ENCODE results near the gene KDELR1. TPM values are rescaled to one million over a fixed set of nuclear protein-coding genes. Genes with fewer than 3 reads are reported as not detected.

KDELR1 gene
- total RNA-seq, 1 donor from 2014 or later = 213 TPM

GRCh38 chr19:48333467-48334384, 57.6 kb downstream of the KDELR1 start:
- TF ChIP-seq, protein P1, sequence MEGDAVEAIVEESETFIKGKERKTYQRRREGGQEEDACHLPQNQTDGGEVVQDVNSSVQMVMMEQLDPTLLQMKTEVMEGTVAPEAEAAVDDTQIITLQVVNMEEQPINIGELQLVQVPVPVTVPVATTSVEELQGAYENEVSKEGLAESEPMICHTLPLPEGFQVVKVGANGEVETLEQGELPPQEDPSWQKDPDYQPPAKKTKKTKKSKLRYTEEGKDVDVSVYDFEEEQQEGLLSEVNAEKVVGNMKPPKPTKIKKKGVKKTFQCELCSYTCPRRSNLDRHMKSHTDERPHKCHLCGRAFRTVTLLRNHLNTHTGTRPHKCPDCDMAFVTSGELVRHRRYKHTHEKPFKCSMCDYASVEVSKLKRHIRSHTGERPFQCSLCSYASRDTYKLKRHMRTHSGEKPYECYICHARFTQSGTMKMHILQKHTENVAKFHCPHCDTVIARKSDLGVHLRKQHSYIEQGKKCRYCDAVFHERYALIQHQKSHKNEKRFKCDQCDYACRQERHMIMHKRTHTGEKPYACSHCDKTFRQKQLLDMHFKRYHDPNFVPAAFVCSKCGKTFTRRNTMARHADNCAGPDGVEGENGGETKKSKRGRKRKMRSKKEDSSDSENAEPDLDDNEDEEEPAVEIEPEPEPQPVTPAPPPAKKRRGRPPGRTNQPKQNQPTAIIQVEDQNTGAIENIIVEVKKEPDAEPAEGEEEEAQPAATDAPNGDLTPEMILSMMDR (IDR thresholded peaks at IDR 0.05; ENCODE audit: partially characterized antibody, unreplicated experiment) = peak; percentile 77
- H3K27ac Mint-ChIP-seq (ENCODE audit: unreplicated experiment) = peak overlapping the region; percentile 96
- peaks cover 7% of the 10 kb centered on the region for H3K27me3 Mint-ChIP-seq (ENCODE audit: unreplicated experiment)
- no peaks in the 10 kb centered on the region for H3K36me3 Mint-ChIP-seq (ENCODE audit: unreplicated experiment)
- H3K4me1 Mint-ChIP-seq (ENCODE audit: low read depth, unreplicated experiment) = peaks cover 22% of the 10 kb centered on the region
- H3K9me3 Mint-ChIP-seq (ENCODE audit: unreplicated experiment) = peaks cover 14% of the 10 kb centered on the region
- peak; percentile 82 for DNase-seq
- H3K4me3 Mint-ChIP-seq (ENCODE audit: unreplicated experiment) = peak overlapping the region; percentile 85

GRCh38 chr19:48332662-48333466, 58.5 kb downstream of the KDELR1 start:
- peaks cover 16% of the 10 kb centered on the region for H3K9me3 Mint-ChIP-seq (ENCODE audit: unreplicated experiment)
- TF ChIP-seq, protein P1 (IDR thresholded peaks at IDR 0.05; ENCODE audit: partially characterized antibody, unreplicated experiment) = no peak
- peaks cover 16% of the 10 kb centered on the region for H3K4me1 Mint-ChIP-seq (ENCODE audit: low read depth, unreplicated experiment)
- H3K36me3 Mint-ChIP-seq (ENCODE audit: unreplicated experiment) = no peaks in the 10 kb centered on the region
- peak; percentile 74 for DNase-seq
- peak overlapping the region; percentile 85 for H3K4me3 Mint-ChIP-seq (ENCODE audit: unreplicated experiment)
- H3K27me3 Mint-ChIP-seq (ENCODE audit: unreplicated experiment) = peaks cover 5% of the 10 kb centered on the region
- peak overlapping the region; percentile 96 for H3K27ac Mint-ChIP-seq (ENCODE audit: unreplicated experiment)

Other genes with a start within 250 kb of the KDELR1 start
- 16.9 TPM for gene LIG1, start 221.2 kb downstream of the KDELR1 start, total RNA-seq (ENCODE audit: unreplicated experiment)
- gene ZSWIM9, start 220.9 kb downstream of the KDELR1 start, total RNA-seq (ENCODE audit: unreplicated experiment) = 6.7 TPM
- 41.9 TPM for gene CARD8, start 135.6 kb downstream of the KDELR1 start, total RNA-seq (ENCODE audit: unreplicated experiment)
- 3.7 TPM for gene ZNF114, start 121.5 kb downstream of the KDELR1 start, total RNA-seq (ENCODE audit: unreplicated experiment)
- gene EMP3, start 66.0 kb downstream of the KDELR1 start, total RNA-seq (ENCODE audit: unreplicated experiment) = 6.5 TPM
- 11.9 TPM for gene TMEM143, start 27.6 kb downstream of the KDELR1 start, total RNA-seq (ENCODE audit: unreplicated experiment)
- gene SYNGR4, start 27.2 kb downstream of the KDELR1 start, total RNA-seq (ENCODE audit: unreplicated experiment) = not detected
- gene GRIN2D, start 2.1 kb upstream of the KDELR1 start, total RNA-seq (ENCODE audit: unreplicated experiment) = 21.7 TPM
- gene GRWD1, start 54.4 kb upstream of the KDELR1 start, total RNA-seq (ENCODE audit: unreplicated experiment) = 25.0 TPM
- 1.0 TPM for gene KCNJ14, start 64.0 kb upstream of the KDELR1 start, total RNA-seq (ENCODE audit: unreplicated experiment)
- gene CYTH2, start 77.8 kb upstream of the KDELR1 start, total RNA-seq (ENCODE audit: unreplicated experiment) = 233 TPM
- gene LMTK3, start 120.3 kb upstream of the KDELR1 start, total RNA-seq (ENCODE audit: unreplicated experiment) = 36.3 TPM
- not detected for gene SULT2B1, start 160.6 kb upstream of the KDELR1 start, total RNA-seq (ENCODE audit: unreplicated experiment)
- not detected for gene SPACA4, start 215.2 kb upstream of the KDELR1 start, total RNA-seq (ENCODE audit: unreplicated experiment)
- 1.5 TPM for gene FAM83E, start 223.5 kb upstream of the KDELR1 start, total RNA-seq (ENCODE audit: unreplicated experiment)
- 1,011 TPM for gene RPL18, start 227.6 kb upstream of the KDELR1 start, total RNA-seq (ENCODE audit: unreplicated experiment)
- gene SPHK2, start 228.0 kb upstream of the KDELR1 start, total RNA-seq (ENCODE audit: unreplicated experiment) = 146 TPM
- 2.9 TPM for gene DBP, start 245.8 kb upstream of the KDELR1 start, total RNA-seq (ENCODE audit: unreplicated experiment)

Measured in glutamatergic neuron (in vitro differentiated cells).